HepG2 (cell line): ENCODE data around the gene PFDN5. TPM values are rescaled to one million over a fixed set of nuclear protein-coding genes. Genes with fewer than 3 reads are reported as not detected.

Experiments
- CBX5 ChIP-seq: sonication (generic); formaldehyde crosslinking; IDR thresholded peaks from 2 replicates; pipeline ENCODE4 v1.4.0; 2020; ENCODE audit warnings: missing genetic modification reagents, borderline replicate concordance
- FOXM1 ChIP-seq: sonication (generic); formaldehyde crosslinking; IDR thresholded peaks from 2 replicates; pipeline ENCODE4 v1.5.0; 2020; ENCODE audit warnings: missing genetic modification reagents
- HES4 ChIP-seq: sonication (generic); formaldehyde crosslinking; IDR thresholded peaks from 2 replicates; pipeline ENCODE4 v1.9.0; 2021; ENCODE audit warnings: mild to moderate bottlenecking, missing genetic modification reagents, borderline replicate concordance
- HOXA3 ChIP-seq: sonication (generic); formaldehyde crosslinking; IDR thresholded peaks from 2 replicates; pipeline ENCODE4 v1.5.0; 2020; ENCODE audit warnings: missing genetic modification reagents
- KDM3A ChIP-seq: IDR thresholded peaks from 2 replicates; pipeline ENCODE4 v1.6.1; 2018; ENCODE audit warnings: low read depth, missing compliant biosample characterization
- MED8 ChIP-seq: sonication (generic); formaldehyde crosslinking; IDR thresholded peaks from 2 replicates; pipeline ENCODE4 v1.8.1; 2023; ENCODE audit warnings: mild to moderate bottlenecking, missing genetic modification reagents; ENCODE audit not compliant: insufficient replicate concordance
- NBN ChIP-seq: fragments of 450-650 bp; conservative IDR thresholded peaks from 2 replicates; pipeline ENCODE4 v1.6.1; 2017
- PRMT3 ChIP-seq: sonication (generic); formaldehyde crosslinking; IDR thresholded peaks from 2 replicates; pipeline ENCODE4 v1.8.1; 2022; ENCODE audit warnings: low read depth, mild to moderate bottlenecking, moderate library complexity, missing genetic modification reagents, borderline replicate concordance
- PTBP1 ChIP-seq: fragments of 200-400 bp; formaldehyde crosslinking; IDR thresholded peaks from 2 replicates; pipeline ENCODE4 v1.6.1; 2018; ENCODE audit warnings: low read length, low read depth; ENCODE audit not compliant: poor library complexity, severe bottlenecking
- RBM22 ChIP-seq: fragments of 200-400 bp; formaldehyde crosslinking; optimal IDR thresholded peaks from 2 replicates; pipeline ENCODE3; 2017; ENCODE audit warnings: mild to moderate bottlenecking, low read length, moderate library complexity
- RCOR2 ChIP-seq: IDR thresholded peaks from 2 replicates; pipeline ENCODE4 v1.6.1; 2016; ENCODE audit warnings: missing biosample characterization, missing genetic modification reagents
- SRY ChIP-seq: sonication (generic); formaldehyde crosslinking; IDR thresholded peaks from 2 replicates; pipeline ENCODE4 v1.8.0; 2022; ENCODE audit warnings: mild to moderate bottlenecking, missing genetic modification reagents
- SYNCRIP ChIP-seq: fragments of 200-400 bp; formaldehyde crosslinking; IDR thresholded peaks from 2 replicates; pipeline ENCODE4 v1.6.1; 2018; ENCODE audit warnings: mild to moderate bottlenecking, low read depth, low read length; ENCODE audit not compliant: insufficient read depth
- ZNF121 ChIP-seq: sonication (generic); formaldehyde crosslinking; IDR thresholded peaks from 2 replicates; pipeline ENCODE4 v1.5.0; 2020; ENCODE audit warnings: mild to moderate bottlenecking, missing genetic modification reagents
- ZNF17 ChIP-seq: sonication (generic); formaldehyde crosslinking; IDR thresholded peaks from 2 replicates; pipeline ENCODE4 v1.5.0; 2020; ENCODE audit warnings: mild to moderate bottlenecking, missing genetic modification reagents
- ZNF335 ChIP-seq: sonication (generic); formaldehyde crosslinking; IDR thresholded peaks from 2 replicates; pipeline ENCODE4 v1.4.0; 2020; ENCODE audit warnings: missing genetic modification reagents
- ZNF446 ChIP-seq: sonication (generic); formaldehyde crosslinking; IDR thresholded peaks from 2 replicates; pipeline ENCODE4 v1.5.0; 2020; ENCODE audit warnings: mild to moderate bottlenecking, missing genetic modification reagents
- ZNF564 ChIP-seq: sonication (generic); formaldehyde crosslinking; IDR thresholded peaks from 2 replicates; pipeline ENCODE4 v1.8.1; 2023; ENCODE audit warnings: mild to moderate bottlenecking, missing genetic modification reagents
- ZNF644 ChIP-seq: IDR thresholded peaks from 2 replicates; pipeline ENCODE4 v1.6.1; 2016; ENCODE audit warnings: low read depth
- ZNF747 ChIP-seq: sonication (generic); formaldehyde crosslinking; IDR thresholded peaks from 2 replicates; pipeline ENCODE4 v1.8.1; 2023; ENCODE audit warnings: missing genetic modification reagents, mild to moderate bottlenecking, borderline replicate concordance
- polyA plus RNA-seq, 8 experiments: library from polyadenylated mRNA; depleted of rRNA in 3 of 8; stranded (reverse) in 7 of 8; unstranded in 1 of 8; fragments of >200 nt; fragmentation: Illumina TruSeq in 4 of 8; extraction: Trizol in 4 of 8; gene quantifications; 2 replicates each; pipeline versions ENCODE4 v1.2.1 to v1.2.3, GENCODE V29; 2011 to 2016; ENCODE audit warnings: low read depth in 4 of 8, missing spikeins in 1 of 8, mixed read lengths in 1 of 8; ENCODE audit not compliant: insufficient read depth in 1 of 8
- total RNA-seq, 5 experiments: library from RNA; depleted of rRNA; stranded (reverse); fragments of >200 nt; fragmentation: Illumina TruSeq; extraction: Trizol; gene quantifications; 2 replicates each; pipeline ENCODE4 v1.2.3, GENCODE V29; 2016; ENCODE audit warnings: low read depth in 1 of 5
- TF ChIP-seq, protein P1 (sequence below): sonication (generic); formaldehyde crosslinking; IDR thresholded peaks from 2 replicates; pipeline ENCODE4 v1.5.0; 2020; ENCODE audit warnings: mild to moderate bottlenecking, missing genetic modification reagents
- TF ChIP-seq, protein P2 (sequence below): IDR thresholded peaks from 2 replicates; pipeline ENCODE4 v1.6.1; 2012; ENCODE audit warnings: inconsistent platforms
- TF ChIP-seq, protein P3 (sequence below): sonication (generic); formaldehyde crosslinking; IDR thresholded peaks from 2 replicates; pipeline ENCODE4 v1.9.0; 2021; ENCODE audit warnings: missing genetic modification reagents, borderline replicate concordance
- TF ChIP-seq, protein P4 (sequence below): sonication (generic); formaldehyde crosslinking; IDR thresholded peaks from 2 replicates; pipeline ENCODE4 v1.9.0; 2021; ENCODE audit warnings: missing genetic modification reagents, mild to moderate bottlenecking, borderline replicate concordance

Gene PFDN5
- total and polyA plus RNA-seq, 2 of the 13 experiments (the other 11 are each of a cell fraction or from before 2014, with no cell fraction given): 449 to 462 TPM

DNA sequence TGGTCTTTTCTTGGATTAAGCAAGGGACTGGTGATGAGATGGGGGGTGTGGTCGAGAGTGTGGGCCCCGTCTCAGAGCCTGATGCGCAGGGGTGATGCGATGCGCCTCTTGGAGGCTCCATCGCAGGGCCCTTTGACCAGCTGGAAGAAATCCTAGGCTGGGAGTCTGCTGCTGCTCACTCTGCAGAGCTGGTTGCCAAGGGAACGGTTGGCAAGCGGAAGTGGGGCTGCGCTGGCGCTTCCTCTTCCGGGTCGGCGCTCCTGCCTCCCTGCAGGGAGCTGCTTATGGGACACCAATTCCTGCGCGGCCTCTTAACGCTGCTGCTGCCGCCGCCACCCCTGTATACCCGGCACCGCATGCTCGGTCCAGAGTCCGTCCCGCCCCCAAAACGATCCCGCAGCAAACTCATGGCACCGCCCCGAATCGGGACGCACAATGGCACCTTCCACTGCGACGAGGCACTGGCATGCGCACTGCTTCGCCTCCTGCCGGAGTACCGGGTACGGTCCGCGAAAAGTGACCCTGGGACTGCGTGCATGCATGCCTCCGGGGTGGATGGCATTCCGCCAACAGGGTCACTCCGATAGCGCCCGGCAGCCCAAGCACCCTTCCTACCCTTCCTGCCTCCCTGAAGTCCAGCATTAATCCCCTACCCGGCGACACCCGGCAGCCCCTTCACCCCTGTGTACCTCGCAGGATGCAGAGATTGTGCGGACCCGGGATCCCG is 4.3 kb downstream of the PFDN5 start, which contains the start of gene MYG1 (continued):
- TF ChIP-seq PRMT3 (CRISPR knock-in tag): no peak; the same call in 1 of the 2 replicates
- TF ChIP-seq, protein P1, sequence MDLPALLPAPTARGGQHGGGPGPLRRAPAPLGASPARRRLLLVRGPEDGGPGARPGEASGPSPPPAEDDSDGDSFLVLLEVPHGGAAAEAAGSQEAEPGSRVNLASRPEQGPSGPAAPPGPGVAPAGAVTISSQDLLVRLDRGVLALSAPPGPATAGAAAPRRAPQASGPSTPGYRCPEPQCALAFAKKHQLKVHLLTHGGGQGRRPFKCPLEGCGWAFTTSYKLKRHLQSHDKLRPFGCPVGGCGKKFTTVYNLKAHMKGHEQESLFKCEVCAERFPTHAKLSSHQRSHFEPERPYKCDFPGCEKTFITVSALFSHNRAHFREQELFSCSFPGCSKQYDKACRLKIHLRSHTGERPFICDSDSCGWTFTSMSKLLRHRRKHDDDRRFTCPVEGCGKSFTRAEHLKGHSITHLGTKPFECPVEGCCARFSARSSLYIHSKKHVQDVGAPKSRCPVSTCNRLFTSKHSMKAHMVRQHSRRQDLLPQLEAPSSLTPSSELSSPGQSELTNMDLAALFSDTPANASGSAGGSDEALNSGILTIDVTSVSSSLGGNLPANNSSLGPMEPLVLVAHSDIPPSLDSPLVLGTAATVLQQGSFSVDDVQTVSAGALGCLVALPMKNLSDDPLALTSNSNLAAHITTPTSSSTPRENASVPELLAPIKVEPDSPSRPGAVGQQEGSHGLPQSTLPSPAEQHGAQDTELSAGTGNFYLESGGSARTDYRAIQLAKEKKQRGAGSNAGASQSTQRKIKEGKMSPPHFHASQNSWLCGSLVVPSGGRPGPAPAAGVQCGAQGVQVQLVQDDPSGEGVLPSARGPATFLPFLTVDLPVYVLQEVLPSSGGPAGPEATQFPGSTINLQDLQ: 0 out of 2 replicates have a peak, but pooled peaks have one; percentile 41
- TF ChIP-seq ZNF335 (CRISPR knock-in tag): no peak
- 0 out of 2 replicates have a peak, but pooled peaks have one; percentile 20 for TF ChIP-seq RCOR2 (CRISPR knock-in tag)
- no peak for TF ChIP-seq FOXM1 (CRISPR knock-in tag)
- no peak for TF ChIP-seq SRY (CRISPR knock-in tag)
- no peak for TF ChIP-seq SYNCRIP
- TF ChIP-seq ZNF644 (CRISPR knock-in tag): no peak
- TF ChIP-seq, protein P2, sequence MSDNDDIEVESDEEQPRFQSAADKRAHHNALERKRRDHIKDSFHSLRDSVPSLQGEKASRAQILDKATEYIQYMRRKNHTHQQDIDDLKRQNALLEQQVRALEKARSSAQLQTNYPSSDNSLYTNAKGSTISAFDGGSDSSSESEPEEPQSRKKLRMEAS: peak; percentile 96
- TF ChIP-seq ZNF121 (CRISPR knock-in tag): no peak
- TF ChIP-seq, protein P3, sequence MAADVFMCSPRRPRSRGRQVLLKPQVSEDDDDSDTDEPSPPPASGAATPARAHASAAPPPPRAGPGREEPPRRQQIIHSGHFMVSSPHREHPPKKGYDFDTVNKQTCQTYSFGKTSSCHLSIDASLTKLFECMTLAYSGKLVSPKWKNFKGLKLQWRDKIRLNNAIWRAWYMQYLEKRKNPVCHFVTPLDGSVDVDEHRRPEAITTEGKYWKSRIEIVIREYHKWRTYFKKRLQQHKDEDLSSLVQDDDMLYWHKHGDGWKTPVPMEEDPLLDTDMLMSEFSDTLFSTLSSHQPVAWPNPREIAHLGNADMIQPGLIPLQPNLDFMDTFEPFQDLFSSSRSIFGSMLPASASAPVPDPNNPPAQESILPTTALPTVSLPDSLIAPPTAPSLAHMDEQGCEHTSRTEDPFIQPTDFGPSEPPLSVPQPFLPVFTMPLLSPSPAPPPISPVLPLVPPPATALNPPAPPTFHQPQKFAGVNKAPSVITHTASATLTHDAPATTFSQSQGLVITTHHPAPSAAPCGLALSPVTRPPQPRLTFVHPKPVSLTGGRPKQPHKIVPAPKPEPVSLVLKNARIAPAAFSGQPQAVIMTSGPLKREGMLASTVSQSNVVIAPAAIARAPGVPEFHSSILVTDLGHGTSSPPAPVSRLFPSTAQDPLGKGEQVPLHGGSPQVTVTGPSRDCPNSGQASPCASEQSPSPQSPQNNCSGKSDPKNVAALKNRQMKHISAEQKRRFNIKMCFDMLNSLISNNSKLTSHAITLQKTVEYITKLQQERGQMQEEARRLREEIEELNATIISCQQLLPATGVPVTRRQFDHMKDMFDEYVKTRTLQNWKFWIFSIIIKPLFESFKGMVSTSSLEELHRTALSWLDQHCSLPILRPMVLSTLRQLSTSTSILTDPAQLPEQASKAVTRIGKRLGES: no peak
- TF ChIP-seq HOXA3 (CRISPR knock-in tag): peak; percentile 70
- TF ChIP-seq, protein P4, sequence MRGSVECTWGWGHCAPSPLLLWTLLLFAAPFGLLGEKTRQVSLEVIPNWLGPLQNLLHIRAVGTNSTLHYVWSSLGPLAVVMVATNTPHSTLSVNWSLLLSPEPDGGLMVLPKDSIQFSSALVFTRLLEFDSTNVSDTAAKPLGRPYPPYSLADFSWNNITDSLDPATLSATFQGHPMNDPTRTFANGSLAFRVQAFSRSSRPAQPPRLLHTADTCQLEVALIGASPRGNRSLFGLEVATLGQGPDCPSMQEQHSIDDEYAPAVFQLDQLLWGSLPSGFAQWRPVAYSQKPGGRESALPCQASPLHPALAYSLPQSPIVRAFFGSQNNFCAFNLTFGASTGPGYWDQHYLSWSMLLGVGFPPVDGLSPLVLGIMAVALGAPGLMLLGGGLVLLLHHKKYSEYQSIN (CRISPR knock-in tag): no peak
- peak; percentile 23; the same call in 1 of the 2 replicates for TF ChIP-seq KDM3A
- no peak for TF ChIP-seq NBN
- TF ChIP-seq ZNF17 (CRISPR knock-in tag): no peak
- peak; percentile 51; the same call in 1 of the 2 replicates for TF ChIP-seq ZNF564 (CRISPR knock-in tag)
- TF ChIP-seq MED8 (CRISPR knock-in tag): peak; percentile 57
- TF ChIP-seq HES4 (CRISPR knock-in tag): 0 out of 2 replicates have a peak, but pooled peaks have one; percentile 29
- peak; percentile 66; the same call in 1 of the 2 replicates for TF ChIP-seq CBX5 (CRISPR knock-in tag)
- 0 out of 2 replicates have a peak, but pooled peaks have one; percentile 19 for TF ChIP-seq ZNF446 (CRISPR knock-in tag)
- TF ChIP-seq RBM22: peak; percentile 99
- TF ChIP-seq ZNF747 (CRISPR knock-in tag): peak; percentile 68; the same call in 1 of the 2 replicates
- no peak for TF ChIP-seq PTBP1
